Neural progenitor cell (in vitro differentiated cells): ENCODE measurements around the gene FAM50A.

Experiments used
- CTCF ChIP-seq: fragments of 200-600 bp; sonication (generic); IDR thresholded peaks from 2 replicates; pipeline ENCODE4 v1.5.1; 2017; ENCODE audit warnings: antibody characterized with exemption, mild to moderate bottlenecking
- EZH2phosphoT487 ChIP-seq: fragments of 200-600 bp; sonication (generic); IDR thresholded peaks from 2 replicates; pipeline ENCODE4 v1.6.1; 2017; ENCODE audit warnings: antibody characterized with exemption

- TF ChIP-seq CTCF = no peak
- no peak for TF ChIP-seq EZH2phosphoT487
Observed at GRCh38 chrX:154463611-154464220, 19.8 kb downstream of the FAM50A start.
